Peyer's patch (tissue), 4 donors: ENCODE measurements around the gene LHX3. TPM values are rescaled to one million over a fixed set of nuclear protein-coding genes. Genes with fewer than 3 reads are reported as not detected.

Experiments
- DNase-seq, 3 donors: peaks; one replicate each; pipeline ENCODE4 v3.0.0-alpha.2; 2017 to 2019
- H3K27ac ChIP-seq, 4 donors: fragments of 200-600 bp; sonication (generic); one replicate each; pipeline ENCODE4 v1.5.1; 2016 to 2019
- H3K27me3 ChIP-seq, 2 donors: fragments of 200-600 bp; sonication (generic); one replicate each; pipeline ENCODE4 v1.5.1; 2019
- H3K36me3 ChIP-seq, 3 donors: fragments of 200-600 bp; sonication (generic); one replicate each; pipeline ENCODE4 v1.5.1; 2016 to 2019
- H3K4me1 ChIP-seq, 4 donors: fragments of 200-600 bp; sonication (generic); one replicate each; pipeline ENCODE4 v1.5.1; 2016 to 2019
- H3K4me3 ChIP-seq, 4 donors: fragments of 200-600 bp; sonication (generic); 1 replicate in 3 of 4; 2 replicates in 1 of 4; pipeline ENCODE4 v1.5.1; 2016 to 2019; ENCODE audit warnings: mild to moderate bottlenecking in 1 of 4
- H3K9me3 ChIP-seq, 4 donors: fragments of 200-600 bp; sonication (generic); one replicate each; pipeline ENCODE4 v1.5.1; 2016 to 2019; ENCODE audit warnings: mild to moderate bottlenecking in 1 of 4
- CTCF ChIP-seq, 6 experiments: fragments of 450-650 bp in 4 of 6; fragments of 200-600 bp in 2 of 6; sonication (generic) in 1 of 6; IDR thresholded peaks; one replicate each; pipeline ENCODE4 v1.5.1; 2017 to 2019; ENCODE audit warnings: antibody characterized with exemption in 6 of 6, mild to moderate bottlenecking in 3 of 6, moderate library complexity in 1 of 6
- POLR2A ChIP-seq, 2 donors: fragments of 450-650 bp; IDR thresholded peaks; one replicate each; pipeline ENCODE4 v1.5.1; 2017; ENCODE audit warnings: antibody characterized with exemption in 2 of 2, mild to moderate bottlenecking in 2 of 2, moderate library complexity in 2 of 2
- total RNA-seq, 4 donors: library from RNA; depleted of rRNA; stranded (reverse); fragments of >200 nt; gene quantifications; one replicate each; pipeline ENCODE4 v1.1.0, GENCODE V29; 2016

LHX3 gene
- total RNA-seq, 4 donors from 2014 or later, result not detected

GRCh38 chr9:136160995-136161610 lies 43.8 kb downstream of the LHX3 start:
- TF ChIP-seq POLR2A (IDR thresholded peaks at IDR 0.05) (no peak), CTCF (IDR thresholded peaks at IDR 0.05) (no peak)
- no peak for DNase-seq
- H3K4me1 ChIP-seq, result no peaks in the 10 kb centered on the region
- H3K27ac ChIP-seq, result no peak overlapping the region
- H3K4me3 ChIP-seq, result no peak overlapping the region
- peaks cover 0 to 4% (median 0%) of the 10 kb centered on the region in 4 donors for H3K9me3 ChIP-seq
- no peaks in the 10 kb centered on the region for H3K27me3 ChIP-seq
- no peaks in the 10 kb centered on the region for H3K36me3 ChIP-seq

GRCh38 chr9:136160381-136160841 lies 44.5 kb downstream of the LHX3 start:
- H3K9me3 ChIP-seq, result peaks cover 0 to 4% (median 0%) of the 10 kb centered on the region in 4 donors
- H3K27ac ChIP-seq, result no peak overlapping the region
- no peaks in the 10 kb centered on the region for H3K4me1 ChIP-seq
- no peak for TF ChIP-seq POLR2A (IDR thresholded peaks at IDR 0.05)
- TF ChIP-seq CTCF (IDR thresholded peaks at IDR 0.05), result no peak
- H3K36me3 ChIP-seq, result no peaks in the 10 kb centered on the region
- no peaks in the 10 kb centered on the region for H3K27me3 ChIP-seq
- no peak overlapping the region for H3K4me3 ChIP-seq
- no peak for DNase-seq

GRCh38 chr9:136159851-136160250 lies 45.1 kb downstream of the LHX3 start:
- H3K9me3 ChIP-seq, result peaks cover 0 to 4% (median 0%) of the 10 kb centered on the region in 4 donors
- H3K4me3 ChIP-seq, result no peak overlapping the region
- no peak overlapping the region for H3K27ac ChIP-seq
- no peaks in the 10 kb centered on the region for H3K36me3 ChIP-seq
- no peaks in the 10 kb centered on the region for H3K4me1 ChIP-seq
- TF ChIP-seq POLR2A (IDR thresholded peaks at IDR 0.05), result no peak
- TF ChIP-seq CTCF (IDR thresholded peaks at IDR 0.05), result no peak
- no peak for DNase-seq
- no peaks in the 10 kb centered on the region for H3K27me3 ChIP-seq

GRCh38 chr9:136157477-136158265 lies 47.3 kb downstream of the LHX3 start:
- DNase-seq, result no peak
- H3K9me3 ChIP-seq, result no peaks in the 10 kb centered on the region
- H3K36me3 ChIP-seq, result no peaks in the 10 kb centered on the region
- no peak overlapping the region for H3K4me3 ChIP-seq
- no peak overlapping the region for H3K27ac ChIP-seq
- TF ChIP-seq CTCF (IDR thresholded peaks at IDR 0.05) (no peak), POLR2A (IDR thresholded peaks at IDR 0.05) (no peak)
- no peaks in the 10 kb centered on the region for H3K4me1 ChIP-seq
- H3K27me3 ChIP-seq, result no peaks in the 10 kb centered on the region

- no peaks in the 10 kb centered on the region for H3K27me3 ChIP-seq
- no peak for DNase-seq
- H3K4me1 ChIP-seq, result no peaks in the 10 kb centered on the region
- H3K27ac ChIP-seq, result no peak overlapping the region
- H3K36me3 ChIP-seq, result no peaks in the 10 kb centered on the region
- H3K4me3 ChIP-seq, result no peak overlapping the region
- no peaks in the 10 kb centered on the region for H3K9me3 ChIP-seq
- TF ChIP-seq CTCF (IDR thresholded peaks at IDR 0.05), result no peak
- TF ChIP-seq POLR2A (IDR thresholded peaks at IDR 0.05), result no peak
Measured at GRCh38 chr9:136156209-136157120, 48.5 kb downstream of the LHX3 start.
